ENCODE data around the gene DNAH7.

The DNAH7 gene

GRCh38 chr2:195898505-195899191, 170.0 kb downstream of the DNAH7 start:
- Histone ChIP-seq H3K9ac (ENCODE audit: low read depth, low read length, poor library complexity) (no peak overlapping the region), H3K4me2 (ENCODE audit: insufficient read depth, low read length, poor library complexity, severe bottlenecking) (no peak overlapping the region), H3K4me3 (ENCODE audit: low read length in 2 of 2) (no peak overlapping the region), H3K4ac (ENCODE audit: low read length) (no peak overlapping the region), H3K27ac (replicated peaks; ENCODE audit: low read length) (no peak overlapping the region), H4K8ac (ENCODE audit: low read depth, low read length) (no peak overlapping the region), H3K14ac (ENCODE audit: low read length) (no peak overlapping the region), H2AK5ac (ENCODE audit: low read depth, low read length) (no peak overlapping the region), H2BK12ac (ENCODE audit: low read length) (no peak overlapping the region), H3K23ac (ENCODE audit: low read depth, low read length, poor library complexity) (no peak overlapping the region), H2BK120ac (ENCODE audit: low read depth, low read length) (no peak overlapping the region), H3K9me3 (replicated peaks in 1 of 2; ENCODE audit: control insufficient read depth in 2 of 2, insufficient read depth in 1 of 2, low read depth in 1 of 2, low read length in 2 of 2) (no peaks in the 10 kb centered on the region), H2AFZ (ENCODE audit: low read length) (no peak overlapping the region), H2BK15ac (ENCODE audit: low read length) (no peak overlapping the region), H3K18ac (ENCODE audit: low read length) (no peak overlapping the region), H3K79me1 (ENCODE audit: low read depth, low read length) (no peaks in the 10 kb centered on the region), H3K36me3 (replicated peaks in 1 of 2; ENCODE audit: control insufficient read depth in 2 of 2, insufficient read depth in 2 of 2, low read length in 2 of 2) (no peaks in the 10 kb centered on the region), H3K27me3 (ENCODE audit: control insufficient read depth in 3 of 3, insufficient read depth in 3 of 3, low read depth in 1 of 3, low read length in 3 of 3) (no peaks in the 10 kb centered on the region), H3K4me1 (ENCODE audit: control insufficient read depth in 2 of 2, insufficient read depth in 1 of 2, low read depth in 1 of 2, low read length in 2 of 2) (no peaks in the 10 kb centered on the region), H2BK5ac (ENCODE audit: low read length) (no peak overlapping the region), H4K91ac (ENCODE audit: low read depth, low read length, poor library complexity) (no peak overlapping the region)
- no CpG with 5 or more reads among the region's 9 CpGs for WGBS, 2 donors (ENCODE audit: extremely low coverage in 2 of 2, insufficient read length in 2 of 2, insufficient replicate concordance in 1 of 2)
- peak; percentile 2 for DNase-seq (ENCODE audit: low spot score)

- Histone ChIP-seq H2BK120ac (ENCODE audit: low read depth, low read length) (no peak overlapping the region), H3K4me1 (ENCODE audit: control insufficient read depth in 2 of 2, insufficient read depth in 1 of 2, low read depth in 1 of 2, low read length in 2 of 2) (no peaks in the 10 kb centered on the region), H4K91ac (ENCODE audit: low read depth, low read length, poor library complexity) (no peak overlapping the region), H3K18ac (ENCODE audit: low read length) (no peak overlapping the region), H3K23ac (ENCODE audit: low read depth, low read length, poor library complexity) (no peak overlapping the region), H4K8ac (ENCODE audit: low read depth, low read length) (no peak overlapping the region), H3K79me1 (ENCODE audit: low read depth, low read length) (no peaks in the 10 kb centered on the region), H3K4ac (ENCODE audit: low read length) (no peak overlapping the region), H3K27me3 (ENCODE audit: control insufficient read depth in 3 of 3, insufficient read depth in 3 of 3, low read depth in 1 of 3, low read length in 3 of 3) (no peaks in the 10 kb centered on the region), H3K36me3 (replicated peaks in 1 of 2; ENCODE audit: control insufficient read depth in 2 of 2, insufficient read depth in 2 of 2, low read length in 2 of 2) (no peaks in the 10 kb centered on the region), H3K14ac (ENCODE audit: low read length) (no peak overlapping the region), H2BK15ac (ENCODE audit: low read length) (no peak overlapping the region), H3K4me3 (ENCODE audit: low read length in 2 of 2) (no peak overlapping the region), H2AFZ (ENCODE audit: low read length) (no peak overlapping the region), H3K27ac (replicated peaks; ENCODE audit: low read length) (no peak overlapping the region), H2BK5ac (ENCODE audit: low read length) (no peak overlapping the region), H3K9ac (ENCODE audit: low read depth, low read length, poor library complexity) (no peak overlapping the region), H3K4me2 (ENCODE audit: insufficient read depth, low read length, poor library complexity, severe bottlenecking) (no peak overlapping the region), H2AK5ac (ENCODE audit: low read depth, low read length) (no peak overlapping the region), H3K9me3 (replicated peaks in 1 of 2; ENCODE audit: control insufficient read depth in 2 of 2, insufficient read depth in 1 of 2, low read depth in 1 of 2, low read length in 2 of 2) (no peaks in the 10 kb centered on the region), H2BK12ac (ENCODE audit: low read length) (no peak overlapping the region)
- DNase-seq (ENCODE audit: low spot score) = no peak
- no CpG with 5 or more reads among the region's 2 CpGs for WGBS, 2 donors (ENCODE audit: extremely low coverage in 2 of 2, insufficient read length in 2 of 2, insufficient replicate concordance in 1 of 2)
Measured at GRCh38 chr2:195891081-195891480, 177.6 kb downstream of the DNAH7 start.

GRCh38 chr2:195879153-195879552, 189.5 kb downstream of the DNAH7 start:
- Histone ChIP-seq H3K4me2 (ENCODE audit: insufficient read depth, low read length, poor library complexity, severe bottlenecking) (no peak overlapping the region), H3K23ac (ENCODE audit: low read depth, low read length, poor library complexity) (no peak overlapping the region)

GRCh38 chr2:195871326-195871725, 197.3 kb downstream of the DNAH7 start:
- Histone ChIP-seq H4K91ac (ENCODE audit: low read depth, low read length, poor library complexity) (no peak overlapping the region), H3K27me3 (ENCODE audit: control insufficient read depth in 3 of 3, insufficient read depth in 3 of 3, low read depth in 1 of 3, low read length in 3 of 3) (no peaks in the 10 kb centered on the region), H2AFZ (ENCODE audit: low read length) (no peak overlapping the region), H3K18ac (ENCODE audit: low read length) (no peak overlapping the region), H3K27ac (replicated peaks; ENCODE audit: low read length) (no peak overlapping the region), H3K23ac (ENCODE audit: low read depth, low read length, poor library complexity) (no peak overlapping the region), H2AK5ac (ENCODE audit: low read depth, low read length) (no peak overlapping the region), H3K9me3 (replicated peaks in 1 of 2; ENCODE audit: control insufficient read depth in 2 of 2, insufficient read depth in 1 of 2, low read depth in 1 of 2, low read length in 2 of 2) (no peaks in the 10 kb centered on the region), H2BK5ac (ENCODE audit: low read length) (no peak overlapping the region), H3K4ac (ENCODE audit: low read length) (no peak overlapping the region), H3K36me3 (replicated peaks in 1 of 2; ENCODE audit: control insufficient read depth in 2 of 2, insufficient read depth in 2 of 2, low read length in 2 of 2) (no peaks in the 10 kb centered on the region), H4K8ac (ENCODE audit: low read depth, low read length) (no peak overlapping the region), H3K9ac (ENCODE audit: low read depth, low read length, poor library complexity) (no peak overlapping the region), H3K79me1 (ENCODE audit: low read depth, low read length) (no peaks in the 10 kb centered on the region), H3K4me2 (ENCODE audit: insufficient read depth, low read length, poor library complexity, severe bottlenecking) (no peak overlapping the region), H2BK15ac (ENCODE audit: low read length) (no peak overlapping the region), H2BK120ac (ENCODE audit: low read depth, low read length) (no peak overlapping the region), H3K14ac (ENCODE audit: low read length) (no peak overlapping the region), H3K4me1 (ENCODE audit: control insufficient read depth in 2 of 2, insufficient read depth in 1 of 2, low read depth in 1 of 2, low read length in 2 of 2) (no peaks in the 10 kb centered on the region), H3K4me3 (ENCODE audit: low read length in 2 of 2) (no peak overlapping the region), H2BK12ac (ENCODE audit: low read length) (no peak overlapping the region)
- DNase-seq (ENCODE audit: low spot score) = no peak
- no CpG with 5 or more reads among the region's 4 CpGs for WGBS, 2 donors (ENCODE audit: extremely low coverage in 2 of 2, insufficient read length in 2 of 2, insufficient replicate concordance in 1 of 2)

More at GRCh38 chr2:195879153-195879552, 189.5 kb downstream of the DNAH7 start:
- no peak overlapping the region for H2AFZ ChIP-seq (ENCODE audit: low read length)
- H3K36me3 ChIP-seq (replicated peaks in 1 of 2; ENCODE audit: control insufficient read depth in 2 of 2, insufficient read depth in 2 of 2, low read length in 2 of 2) = no peaks in the 10 kb centered on the region
- no peak overlapping the region for H3K4me3 ChIP-seq (ENCODE audit: low read length in 2 of 2)
- WGBS, 2 donors (ENCODE audit: extremely low coverage in 2 of 2, insufficient read length in 2 of 2, insufficient replicate concordance in 1 of 2) = no CpG with 5 or more reads among the region's 4 CpGs
- no peak overlapping the region for H3K27ac ChIP-seq (replicated peaks; ENCODE audit: low read length)
- no peak overlapping the region for H2BK120ac ChIP-seq (ENCODE audit: low read depth, low read length)
- H3K9me3 ChIP-seq (replicated peaks in 1 of 2; ENCODE audit: control insufficient read depth in 2 of 2, insufficient read depth in 1 of 2, low read depth in 1 of 2, low read length in 2 of 2) = no peaks in the 10 kb centered on the region
- H3K18ac ChIP-seq (ENCODE audit: low read length) = no peak overlapping the region
- DNase-seq (ENCODE audit: low spot score) = no peak
- H3K9ac ChIP-seq (ENCODE audit: low read depth, low read length, poor library complexity) = no peak overlapping the region
- no peak overlapping the region for H2AK5ac ChIP-seq (ENCODE audit: low read depth, low read length)
- H3K4ac ChIP-seq (ENCODE audit: low read length) = no peak overlapping the region
- H3K79me1 ChIP-seq (ENCODE audit: low read depth, low read length) = no peaks in the 10 kb centered on the region
- no peak overlapping the region for H3K14ac ChIP-seq (ENCODE audit: low read length)
- no peaks in the 10 kb centered on the region for H3K27me3 ChIP-seq (ENCODE audit: control insufficient read depth in 3 of 3, insufficient read depth in 3 of 3, low read depth in 1 of 3, low read length in 3 of 3)
- no peak overlapping the region for H2BK15ac ChIP-seq (ENCODE audit: low read length)
- no peak overlapping the region for H2BK5ac ChIP-seq (ENCODE audit: low read length)
- no peak overlapping the region for H4K91ac ChIP-seq (ENCODE audit: low read depth, low read length, poor library complexity)
- no peak overlapping the region for H2BK12ac ChIP-seq (ENCODE audit: low read length)
- H4K8ac ChIP-seq (ENCODE audit: low read depth, low read length) = no peak overlapping the region
- no peaks in the 10 kb centered on the region for H3K4me1 ChIP-seq (ENCODE audit: control insufficient read depth in 2 of 2, insufficient read depth in 1 of 2, low read depth in 1 of 2, low read length in 2 of 2)

Data from neuronal stem cell (in vitro differentiated cells).